ENCODE measurements around the gene KERA.

The KERA gene

GRCh38 chr12:91072931-91073330 lies 15.1 kb upstream of the KERA start:
- DNase-seq = peak; percentile 31

- no peak for DNase-seq
Measured at GRCh38 chr12:91070936-91071335, 13.1 kb upstream of the KERA start.

GRCh38 chr12:91065396-91065795 lies 7.6 kb upstream of the KERA start:
- DNase-seq = no peak

GRCh38 chr12:91064640-91065039 lies 6.8 kb upstream of the KERA start:
- no peak for DNase-seq

- DNase-seq = no peak
Measured at GRCh38 chr12:91061091-91061490, 3.3 kb upstream of the KERA start.

- no peak for DNase-seq
Measured at GRCh38 chr12:91059211-91059610, 1.4 kb upstream of the KERA start.

GRCh38 chr12:91058786-91059185 lies 962 bp upstream of the KERA start:
- no peak for DNase-seq

GRCh38 chr12:91056488-91056887 lies 1.3 kb downstream of the KERA start:
- no peak for DNase-seq

GRCh38 chr12:91055976-91056375 lies 1.8 kb downstream of the KERA start:
- DNase-seq = no peak

GRCh38 chr12:91053951-91054715 lies 3.7 kb downstream of the KERA start:
- no peak for DNase-seq

- no peak for DNase-seq
Measured at GRCh38 chr12:91052026-91052425, 5.8 kb downstream of the KERA start.

- no peak for DNase-seq
Measured at GRCh38 chr12:91044586-91044985, 13.2 kb downstream of the KERA start.

- DNase-seq = peak; percentile 6
Measured at GRCh38 chr12:91043408-91043807, 14.4 kb downstream of the KERA start.

- no peak for DNase-seq
Measured at GRCh38 chr12:91040096-91040755, 17.6 kb downstream of the KERA start.

GRCh38 chr12:91037276-91037675 lies 20.5 kb downstream of the KERA start:
- DNase-seq = no peak

GRCh38 chr12:91033251-91033650 lies 24.6 kb downstream of the KERA start:
- DNase-seq = no peak

- DNase-seq = no peak
Measured at GRCh38 chr12:91023326-91024004, 34.4 kb downstream of the KERA start.

- DNase-seq = no peak
Measured at GRCh38 chr12:91021076-91021475, 36.7 kb downstream of the KERA start.

GRCh38 chr12:91019455-91019854 lies 38.4 kb downstream of the KERA start:
- DNase-seq = no peak

GRCh38 chr12:91017511-91018263 lies 40.1 kb downstream of the KERA start:
- no peak for DNase-seq

GRCh38 chr12:91017043-91017442 lies 40.8 kb downstream of the KERA start:
- DNase-seq = no peak

GRCh38 chr12:91009319-91009950 lies 48.4 kb downstream of the KERA start:
- DNase-seq = no peak
